T-helper 9 cell (primary cell): Measurements from ENCODE around the gene NDUFA7.

Source experiments
- DNase-seq: peaks from one replicate; pipeline ENCODE4 v3.0.0-alpha.2; 2020

The NDUFA7 gene

DNA sequence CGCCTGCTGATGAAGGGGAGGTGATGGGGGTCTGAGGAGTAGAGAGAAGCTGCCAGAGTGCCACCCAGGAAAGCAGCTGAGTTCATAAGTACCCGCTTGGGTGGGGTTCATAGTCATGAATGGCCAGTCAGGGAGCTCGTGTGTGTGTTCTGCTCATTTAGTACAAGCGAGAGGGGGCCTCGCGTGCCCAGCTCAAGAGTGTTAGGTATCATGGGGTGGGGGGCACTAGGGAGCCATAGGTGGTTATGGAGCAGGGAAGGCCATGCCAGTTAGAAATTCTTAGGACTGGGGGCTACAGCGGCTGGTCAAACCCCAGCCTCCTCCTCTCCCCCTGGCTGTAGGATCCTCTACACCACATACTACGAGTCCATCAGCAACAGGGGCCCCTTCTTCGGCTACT lies 59.8 kb downstream of the NDUFA7 start:
- no peak for DNase-seq
